ENCODE results near the gene ADK.

The ADK gene

GRCh38 chr10:74314166-74314565 lies 163.1 kb downstream of the ADK start:
- peak overlapping the region in 1 of 2 donors; percentile 52 for H3K27ac Mint-ChIP-seq
- no peak for DNase-seq
- H3K36me3 Mint-ChIP-seq (ENCODE audit: insufficient read depth) = no peaks in the 10 kb centered on the region

DNA sequence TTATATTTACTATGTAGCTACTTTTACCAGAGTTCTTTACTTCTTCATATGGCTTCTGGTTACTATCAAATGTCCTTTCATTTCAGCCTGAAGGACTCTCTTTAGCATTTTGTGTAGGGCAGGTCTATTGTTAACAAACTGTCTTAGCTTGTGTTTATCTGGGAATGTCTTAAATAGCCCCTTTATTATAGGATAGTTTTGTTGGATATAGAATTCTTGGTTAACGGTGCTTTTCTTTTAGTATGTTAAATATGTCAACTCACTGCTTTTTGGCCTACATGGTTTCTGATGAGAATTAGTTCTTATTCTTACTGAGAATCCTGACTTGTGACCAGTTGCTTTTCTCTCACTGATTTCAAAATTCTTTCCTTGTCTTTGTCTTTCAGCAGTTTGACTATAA lies 169.0 kb downstream of the ADK start:
- peaks cover 3% of the 10 kb centered on the region for H3K36me3 Mint-ChIP-seq (ENCODE audit: insufficient read depth)
- no peak overlapping the region for H3K4me3 Mint-ChIP-seq

More at GRCh38 chr10:74314166-74314565, 163.1 kb downstream of the ADK start:
- Mint-ChIP-seq H3K4me1 (ENCODE audit: low read depth in 2 of 2) (peaks cover 3 to 10% of the 10 kb centered on the region in 2 donors), H3K4me3 (peak overlapping the region; percentile 55 to 65), H3K9me3 (no peaks in the 10 kb centered on the region), H3K27me3 (no peaks in the 10 kb centered on the region)
- ATAC-seq (replicated peaks) = no peak

DNA sequence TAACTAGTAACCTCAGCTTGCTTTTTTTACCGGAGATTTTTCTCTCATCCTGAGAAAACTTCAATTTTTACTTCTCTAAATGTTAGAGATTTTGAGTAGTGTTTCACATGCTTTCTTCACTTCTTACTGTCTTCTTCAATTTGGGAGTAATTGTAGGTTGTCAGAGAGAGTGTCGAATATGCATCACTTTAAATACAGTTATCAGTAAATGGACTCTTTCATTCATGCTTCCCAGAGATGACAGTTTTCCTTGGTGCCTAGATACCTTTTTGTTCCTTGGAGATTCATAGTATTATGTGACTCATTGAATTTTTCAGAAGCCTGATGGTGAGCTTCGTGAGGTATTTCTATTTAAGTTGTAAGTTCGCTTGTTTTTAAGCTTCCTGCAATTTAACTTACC lies 169.7 kb downstream of the ADK start:
- no peaks in the 10 kb centered on the region for H3K27me3 Mint-ChIP-seq
- H3K27ac Mint-ChIP-seq = no peak overlapping the region
- DNase-seq = no peak
- peaks cover 0 to 4% of the 10 kb centered on the region in 2 donors for H3K4me1 Mint-ChIP-seq (ENCODE audit: low read depth in 2 of 2)
- H3K36me3 Mint-ChIP-seq (ENCODE audit: insufficient read depth) = peaks cover 3% of the 10 kb centered on the region
- no peak for ATAC-seq (replicated peaks)
- no peak overlapping the region for H3K4me3 Mint-ChIP-seq
- peaks cover 0 to 2% of the 10 kb centered on the region in 2 donors for H3K9me3 Mint-ChIP-seq

More for the DNA sequence above, 169.0 kb downstream of the ADK start:
- H3K27ac Mint-ChIP-seq = no peak overlapping the region
- H3K9me3 Mint-ChIP-seq = peaks cover 0 to 2% of the 10 kb centered on the region in 2 donors
- ATAC-seq (replicated peaks) = no peak
- peaks cover 0 to 4% of the 10 kb centered on the region in 2 donors for H3K4me1 Mint-ChIP-seq (ENCODE audit: low read depth in 2 of 2)
- no peak for DNase-seq
- H3K27me3 Mint-ChIP-seq = no peaks in the 10 kb centered on the region

GRCh38 chr10:74322141-74322540 lies 171.1 kb downstream of the ADK start:
- peaks cover 3% of the 10 kb centered on the region for H3K36me3 Mint-ChIP-seq (ENCODE audit: insufficient read depth)
- peaks cover 0 to 2% of the 10 kb centered on the region in 2 donors for H3K9me3 Mint-ChIP-seq
- DNase-seq = no peak
- H3K4me3 Mint-ChIP-seq = no peak overlapping the region
- ATAC-seq (replicated peaks) = no peak
- peaks cover 0 to 6% of the 10 kb centered on the region in 2 donors for H3K4me1 Mint-ChIP-seq (ENCODE audit: low read depth in 2 of 2)
- H3K27ac Mint-ChIP-seq = no peak overlapping the region
- no peaks in the 10 kb centered on the region for H3K27me3 Mint-ChIP-seq

GRCh38 chr10:74322565-74322964 lies 171.5 kb downstream of the ADK start:
- H3K27me3 Mint-ChIP-seq = no peaks in the 10 kb centered on the region
- ATAC-seq (replicated peaks) (no peak), DNase-seq (no peak)
- H3K36me3 Mint-ChIP-seq (ENCODE audit: insufficient read depth) = peaks cover 3% of the 10 kb centered on the region
- H3K9me3 Mint-ChIP-seq = peaks cover 0 to 2% of the 10 kb centered on the region in 2 donors
- H3K4me1 Mint-ChIP-seq (ENCODE audit: low read depth in 2 of 2) = peaks cover 0 to 8% of the 10 kb centered on the region in 2 donors
- H3K4me3 Mint-ChIP-seq = no peak overlapping the region
- H3K27ac Mint-ChIP-seq = peak overlapping the region in 1 of 2 donors; percentile 5

- H3K9me3 Mint-ChIP-seq = no peaks in the 10 kb centered on the region
- H3K4me1 Mint-ChIP-seq (ENCODE audit: low read depth in 2 of 2) = peaks cover 0 to 4% of the 10 kb centered on the region in 2 donors
- no peak for ATAC-seq (replicated peaks)
- no peak overlapping the region for H3K4me3 Mint-ChIP-seq
- no peaks in the 10 kb centered on the region for H3K27me3 Mint-ChIP-seq
- H3K36me3 Mint-ChIP-seq (ENCODE audit: insufficient read depth) = peaks cover 9% of the 10 kb centered on the region
- no peak for DNase-seq
- no peak overlapping the region for H3K27ac Mint-ChIP-seq
These were observed 177.4 kb downstream of the ADK start for GRCh38 chr10:74328388-74328787.

DNA sequence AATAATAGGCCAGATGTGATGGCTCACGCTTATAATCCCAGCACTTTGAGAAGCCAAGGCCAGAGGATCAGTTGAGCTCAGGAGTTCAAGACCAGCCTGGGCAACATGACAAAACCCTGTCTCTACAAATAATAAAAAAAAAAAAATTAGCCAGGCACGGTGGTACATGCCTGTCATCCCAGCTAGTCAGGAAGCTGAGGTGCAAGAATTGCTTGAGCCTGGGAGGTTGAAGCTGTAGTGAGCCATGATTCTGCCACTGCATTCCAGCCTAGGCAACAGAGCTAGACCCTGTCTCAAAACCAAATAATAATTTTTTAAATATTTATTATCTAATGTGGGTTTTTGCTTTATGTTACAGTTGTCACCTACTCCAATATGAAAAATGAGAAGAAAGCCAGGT lies 178.9 kb downstream of the ADK start:
- ATAC-seq (replicated peaks) = no peak
- Mint-ChIP-seq H3K27ac (no peak overlapping the region), H3K36me3 (ENCODE audit: insufficient read depth) (peaks cover 6% of the 10 kb centered on the region), H3K9me3 (no peaks in the 10 kb centered on the region), H3K27me3 (no peaks in the 10 kb centered on the region), H3K4me3 (no peak overlapping the region), H3K4me1 (ENCODE audit: low read depth in 2 of 2) (peaks cover 1 to 4% of the 10 kb centered on the region in 2 donors)
- DNase-seq = no peak

GRCh38 chr10:74330646-74331045 lies 179.6 kb downstream of the ADK start:
- Mint-ChIP-seq H3K27me3 (no peaks in the 10 kb centered on the region), H3K27ac (no peak overlapping the region), H3K9me3 (no peaks in the 10 kb centered on the region), H3K4me1 (ENCODE audit: low read depth in 2 of 2) (peaks cover 1 to 4% of the 10 kb centered on the region in 2 donors), H3K36me3 (ENCODE audit: insufficient read depth) (peaks cover 6% of the 10 kb centered on the region), H3K4me3 (no peak overlapping the region)
- ATAC-seq (replicated peaks) (no peak), DNase-seq (no peak)

DNA sequence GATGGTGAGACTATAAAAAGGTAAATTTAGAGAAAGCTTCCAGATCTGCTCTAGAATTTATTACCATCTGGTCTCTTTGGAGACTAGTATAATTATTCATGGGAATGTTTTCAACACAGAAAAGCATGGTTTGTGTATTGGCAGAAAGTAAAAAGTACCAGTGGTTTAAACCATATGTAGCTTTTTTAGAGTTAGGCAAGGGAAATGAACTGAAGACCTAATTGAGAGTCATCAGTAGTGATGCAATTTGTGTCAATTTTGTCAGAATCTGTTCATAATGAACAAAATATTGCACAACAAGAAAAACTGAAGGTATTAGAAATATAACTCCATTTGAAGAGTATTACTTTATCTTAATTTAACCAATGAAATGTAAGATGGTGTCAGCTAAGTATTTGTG lies 181.4 kb downstream of the ADK start:
- no peak overlapping the region for H3K27ac Mint-ChIP-seq
- H3K9me3 Mint-ChIP-seq = no peaks in the 10 kb centered on the region
- no peak for DNase-seq
- no peaks in the 10 kb centered on the region for H3K27me3 Mint-ChIP-seq
- no peak for ATAC-seq (replicated peaks)
- H3K4me3 Mint-ChIP-seq = no peak overlapping the region
- peaks cover 6% of the 10 kb centered on the region for H3K36me3 Mint-ChIP-seq (ENCODE audit: insufficient read depth)
- H3K4me1 Mint-ChIP-seq (ENCODE audit: low read depth in 2 of 2) = peaks cover 1 to 6% of the 10 kb centered on the region in 2 donors

DNA sequence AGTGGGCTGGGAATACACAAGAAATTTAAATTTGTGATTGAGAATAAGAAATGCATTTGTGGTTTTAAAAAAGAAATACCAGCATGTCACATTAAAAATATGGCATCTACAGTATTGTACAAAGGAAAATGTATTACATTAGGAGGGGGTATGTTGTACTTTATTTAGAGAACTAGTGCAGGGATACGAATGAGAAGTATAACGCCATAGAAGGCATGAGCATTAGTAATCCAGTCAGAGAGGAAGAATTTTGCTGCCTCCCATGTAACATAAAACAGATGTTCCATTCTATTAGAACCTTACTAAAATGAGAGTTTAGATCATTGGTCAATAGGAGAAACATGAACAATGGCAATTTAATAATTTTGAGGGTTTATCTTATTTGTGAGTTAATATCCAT lies 182.2 kb downstream of the ADK start:
- H3K36me3 Mint-ChIP-seq (ENCODE audit: insufficient read depth) = peaks cover 6% of the 10 kb centered on the region
- H3K4me1 Mint-ChIP-seq (ENCODE audit: low read depth in 2 of 2) = peaks cover 1 to 6% of the 10 kb centered on the region in 2 donors
- ATAC-seq (replicated peaks) = no peak
- no peak for DNase-seq
- no peak overlapping the region for H3K4me3 Mint-ChIP-seq
- no peak overlapping the region for H3K27ac Mint-ChIP-seq
- H3K9me3 Mint-ChIP-seq = no peaks in the 10 kb centered on the region
- H3K27me3 Mint-ChIP-seq = no peaks in the 10 kb centered on the region

GRCh38 chr10:74334221-74334620 lies 183.2 kb downstream of the ADK start:
- Mint-ChIP-seq H3K4me1 (ENCODE audit: low read depth in 2 of 2) (peaks cover 1 to 6% of the 10 kb centered on the region in 2 donors), H3K27me3 (no peaks in the 10 kb centered on the region), H3K4me3 (no peak overlapping the region), H3K36me3 (ENCODE audit: insufficient read depth) (peaks cover 6% of the 10 kb centered on the region), H3K27ac (peak overlapping the region in 1 of 2 donors; percentile 38), H3K9me3 (no peaks in the 10 kb centered on the region)
- no peak for DNase-seq
- no peak for ATAC-seq (replicated peaks)

- Mint-ChIP-seq H3K27me3 (no peaks in the 10 kb centered on the region), H3K4me1 (ENCODE audit: low read depth in 2 of 2) (peaks cover 1 to 10% of the 10 kb centered on the region in 2 donors), H3K27ac (no peak overlapping the region), H3K9me3 (no peaks in the 10 kb centered on the region), H3K36me3 (ENCODE audit: insufficient read depth) (peaks cover 6% of the 10 kb centered on the region), H3K4me3 (no peak overlapping the region)
- ATAC-seq (replicated peaks) = no peak
- no peak for DNase-seq
These were observed 184.5 kb downstream of the ADK start for GRCh38 chr10:74335501-74335900.

DNA sequence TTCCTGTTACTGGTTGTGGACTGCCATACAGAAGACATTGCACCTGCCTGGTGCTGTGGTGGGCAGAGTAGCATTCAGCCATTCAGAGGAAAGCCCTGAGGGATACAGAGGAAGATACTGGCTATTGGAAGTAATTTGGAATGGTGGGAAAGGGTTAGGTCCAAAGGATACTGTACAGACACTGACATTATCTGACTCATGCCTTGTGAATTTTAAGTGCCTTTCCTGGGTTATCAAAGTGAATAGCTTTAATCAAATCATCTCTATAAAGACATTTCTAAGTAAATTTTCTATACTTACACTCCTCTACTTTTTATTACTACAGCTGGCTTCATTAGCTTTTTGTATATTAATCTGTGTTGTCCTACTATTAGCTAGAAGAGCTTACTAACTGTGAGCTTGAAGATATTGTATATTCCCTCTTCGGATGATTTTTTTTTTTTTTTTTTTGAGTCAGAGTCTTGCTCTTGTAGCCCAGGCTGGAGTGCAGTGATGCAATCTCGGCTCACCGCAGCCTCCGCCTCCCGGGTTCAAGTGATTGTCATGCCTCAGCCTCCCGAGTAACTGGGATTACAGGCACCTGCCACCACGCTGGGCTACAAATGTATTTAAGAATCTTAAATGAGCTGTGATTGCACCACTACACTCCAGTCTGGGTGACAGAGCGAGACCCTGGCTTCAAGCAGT lies 186.5 kb downstream of the ADK start:
- H3K9me3 Mint-ChIP-seq = no peaks in the 10 kb centered on the region
- DNase-seq (no peak), ATAC-seq (replicated peaks) (no peak)
- no peaks in the 10 kb centered on the region for H3K27me3 Mint-ChIP-seq
- H3K4me3 Mint-ChIP-seq = no peak overlapping the region
- H3K36me3 Mint-ChIP-seq (ENCODE audit: insufficient read depth) = no peaks in the 10 kb centered on the region
- H3K27ac Mint-ChIP-seq = peak overlapping the region in 1 of 2 donors; percentile 51
- H3K4me1 Mint-ChIP-seq (ENCODE audit: low read depth in 2 of 2) = peaks cover 1 to 10% of the 10 kb centered on the region in 2 donors

- Mint-ChIP-seq H3K4me1 (ENCODE audit: low read depth in 2 of 2) (peaks cover 0 to 4% of the 10 kb centered on the region in 2 donors), H3K36me3 (ENCODE audit: insufficient read depth) (peaks cover 3% of the 10 kb centered on the region), H3K4me3 (no peak overlapping the region), H3K27me3 (no peaks in the 10 kb centered on the region), H3K27ac (no peak overlapping the region), H3K9me3 (no peaks in the 10 kb centered on the region)
- ATAC-seq (replicated peaks) = no peak
- DNase-seq = no peak
These were observed 192.0 kb downstream of the ADK start for GRCh38 chr10:74342991-74343390.

Measured in effector memory CD8-positive, alpha-beta T cell (primary cell).